HG02623 (cell line): Measurements from ENCODE around the gene SH3GL1.

Experiments used
- ATAC-seq: cut with Tn5 transposase; IDR thresholded peaks from one replicate; pipeline ENCODE4 v1.9.1; 2021; ENCODE audit warnings: moderate library complexity; ENCODE audit not compliant: unreplicated experiment

Gene SH3GL1, protein sequence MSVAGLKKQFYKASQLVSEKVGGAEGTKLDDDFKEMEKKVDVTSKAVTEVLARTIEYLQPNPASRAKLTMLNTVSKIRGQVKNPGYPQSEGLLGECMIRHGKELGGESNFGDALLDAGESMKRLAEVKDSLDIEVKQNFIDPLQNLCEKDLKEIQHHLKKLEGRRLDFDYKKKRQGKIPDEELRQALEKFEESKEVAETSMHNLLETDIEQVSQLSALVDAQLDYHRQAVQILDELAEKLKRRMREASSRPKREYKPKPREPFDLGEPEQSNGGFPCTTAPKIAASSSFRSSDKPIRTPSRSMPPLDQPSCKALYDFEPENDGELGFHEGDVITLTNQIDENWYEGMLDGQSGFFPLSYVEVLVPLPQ

DNA sequence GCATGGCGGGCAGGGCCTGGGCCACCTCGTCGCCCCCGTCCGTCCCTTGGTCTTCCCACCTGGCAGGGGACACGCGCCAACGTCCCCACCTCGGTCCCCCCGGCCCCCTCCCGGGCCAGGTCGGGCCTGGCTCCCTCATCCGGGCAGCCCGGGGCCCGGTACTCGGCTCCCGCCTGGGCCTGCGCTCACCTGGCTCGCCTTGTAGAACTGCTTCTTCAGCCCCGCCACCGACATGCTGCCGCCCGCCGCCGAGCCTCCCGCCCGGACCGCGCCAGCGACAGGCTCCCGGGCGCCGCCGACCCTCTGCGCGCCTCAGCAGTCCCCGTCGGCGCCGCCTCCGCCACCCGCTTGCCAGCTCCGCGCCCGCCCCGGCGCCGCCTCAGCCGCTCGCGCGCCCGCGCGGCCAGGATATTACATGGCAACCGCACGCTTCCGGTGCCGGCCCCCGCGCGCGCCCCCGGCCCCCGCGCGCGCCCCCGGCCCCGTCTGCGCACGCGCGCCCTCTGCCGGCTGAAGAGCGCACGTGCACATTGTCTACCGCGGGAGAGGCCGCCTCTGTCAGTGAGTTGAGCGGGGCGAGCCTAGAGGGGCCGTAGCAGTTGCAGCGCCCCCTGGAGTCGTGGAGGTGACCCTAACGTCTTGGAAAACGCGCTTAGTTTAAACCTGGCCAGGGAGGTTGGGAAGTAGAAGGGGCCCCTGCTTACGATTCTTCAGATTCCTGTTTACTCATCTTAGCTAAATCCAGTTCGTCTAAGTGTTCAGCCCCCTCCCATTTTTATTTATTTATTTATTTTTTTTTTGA is at the start of gene SH3GL1:
Gene SH3GL1 (minus strand): TSS at position 413 of the 802 bp plus-strand sequence. CDS start 179 bp downstream, at position 234.
- peak; percentile 60 for ATAC-seq

DNA sequence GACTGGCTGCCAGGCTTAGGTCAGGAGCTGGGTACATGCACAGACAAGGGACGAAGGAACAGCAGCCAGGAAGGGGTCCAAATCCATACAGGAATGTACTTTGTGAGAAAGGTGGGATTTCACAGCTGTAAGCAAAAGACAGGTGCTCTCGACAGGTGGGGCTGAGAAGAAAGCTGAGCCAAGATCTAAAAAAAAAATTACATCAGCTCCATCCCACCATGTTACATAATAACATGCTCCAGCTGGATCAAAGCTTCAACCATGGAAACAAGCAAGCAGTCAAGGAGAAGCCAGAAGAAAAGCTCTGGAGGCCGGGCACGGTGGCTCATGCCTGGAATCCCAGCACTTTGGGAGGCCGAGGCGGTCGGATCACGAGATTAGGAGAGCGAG is 49.3 kb upstream of the SH3GL1 start:
- no peak for ATAC-seq

DNA sequence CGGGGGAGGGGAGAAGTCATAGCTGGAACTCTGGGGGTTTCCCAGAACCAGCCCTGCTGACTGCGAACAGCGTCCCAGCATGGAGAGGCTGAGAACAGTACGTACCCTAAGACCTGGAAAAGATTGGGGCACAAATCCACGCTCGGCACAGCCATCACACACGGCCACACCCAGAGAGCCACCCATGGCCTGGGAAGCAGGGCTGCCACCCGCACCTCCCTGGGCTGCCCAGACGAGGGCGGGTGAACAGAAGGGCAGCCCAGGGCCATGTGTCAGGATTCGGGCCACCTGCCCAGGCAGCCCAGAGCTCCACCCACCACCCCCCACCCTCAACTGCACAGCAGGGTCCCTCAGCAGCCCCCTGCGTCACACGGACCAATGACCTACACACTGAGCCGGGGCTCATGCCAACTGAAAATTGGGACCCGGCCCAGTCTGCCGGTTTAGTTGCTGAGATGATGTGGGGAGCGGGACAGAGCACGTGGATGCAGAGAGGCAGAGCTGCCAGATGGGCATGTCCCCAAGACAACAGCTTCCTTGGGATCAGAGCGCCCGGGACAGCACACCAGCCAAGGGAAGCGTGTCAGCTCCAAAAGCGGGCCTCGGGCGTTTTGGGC is 48.8 kb upstream of the SH3GL1 start:
- no peak for ATAC-seq

DNA sequence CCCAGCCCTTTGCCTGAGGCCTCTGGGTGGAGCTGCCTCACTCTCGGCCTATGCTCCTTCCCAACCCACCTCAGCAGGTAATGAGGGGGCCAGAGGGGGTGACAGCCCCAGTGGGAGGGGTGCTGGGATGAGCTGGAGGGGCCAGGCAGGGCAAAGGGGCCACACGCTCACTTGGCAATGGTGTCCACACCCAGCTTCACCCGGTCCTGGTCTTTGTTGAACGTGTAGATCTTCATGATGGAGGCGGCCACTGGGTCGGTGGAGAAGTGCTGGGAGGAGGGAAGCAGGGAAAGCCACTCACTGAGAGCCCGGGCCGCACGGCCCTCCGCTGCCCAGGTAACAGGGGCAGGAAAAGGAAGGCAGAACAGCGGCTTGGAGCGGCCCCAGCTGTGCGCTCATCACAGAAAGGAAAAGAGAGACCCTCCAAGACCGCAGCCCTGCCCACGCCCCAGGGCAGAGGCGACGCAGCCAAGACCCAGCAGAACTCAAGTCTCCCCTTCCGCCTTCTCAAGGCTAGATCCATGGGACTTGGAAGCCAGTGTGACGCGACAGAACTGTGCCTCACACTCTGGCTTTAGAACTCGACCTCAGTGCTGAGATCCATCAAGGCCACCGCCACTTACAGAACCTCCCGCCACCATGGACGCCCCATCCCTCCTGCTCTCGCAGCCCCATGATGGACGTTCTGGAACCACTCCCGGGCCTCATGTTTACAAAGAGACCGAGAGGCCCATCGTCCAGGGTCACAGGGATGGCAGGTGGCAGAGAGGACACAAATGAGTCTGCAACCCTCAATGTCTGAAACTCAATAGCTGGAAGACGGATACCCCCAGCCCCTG is 48.0 kb upstream of the SH3GL1 start:
- no peak for ATAC-seq

DNA sequence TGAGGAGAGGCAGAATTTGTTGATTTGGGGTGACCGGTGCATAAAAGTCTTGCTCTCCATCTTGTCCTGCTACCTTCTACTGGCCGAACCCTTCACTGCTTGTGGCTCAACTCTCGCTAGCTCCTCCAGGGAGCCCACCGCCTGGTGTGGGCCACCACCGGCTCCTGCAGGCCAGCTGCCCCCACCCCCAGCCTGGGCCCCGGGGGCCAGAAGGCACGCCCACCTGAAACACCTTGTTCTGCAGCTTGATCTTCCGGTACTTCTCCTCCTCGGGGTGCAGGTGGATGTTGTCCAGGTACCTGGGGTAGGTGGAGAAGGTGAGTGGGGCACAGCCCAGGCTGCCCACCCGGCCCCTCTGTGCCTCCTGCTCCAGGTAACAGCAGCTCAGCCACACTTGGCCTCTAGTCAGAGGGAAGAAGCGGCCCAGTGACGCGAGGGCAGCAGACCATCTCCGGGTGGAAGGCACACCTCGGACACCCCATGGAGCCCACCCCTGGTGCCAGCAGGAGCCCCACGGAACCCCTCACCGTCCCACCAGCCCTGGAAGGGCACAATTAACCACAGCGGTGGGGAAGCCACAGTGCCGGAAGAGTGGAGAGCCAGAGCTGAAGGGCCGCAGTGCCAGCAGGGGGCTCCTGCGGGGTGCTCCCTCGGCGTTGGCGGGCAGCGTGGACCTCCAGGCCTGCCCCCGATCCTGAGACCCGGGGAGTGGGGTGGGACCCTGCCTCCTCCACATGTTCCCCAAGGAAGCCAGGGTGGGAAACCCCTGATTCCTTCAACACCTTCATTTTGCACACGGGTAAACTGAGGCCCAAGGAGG is 47.2 kb upstream of the SH3GL1 start:
- no peak for ATAC-seq

DNA sequence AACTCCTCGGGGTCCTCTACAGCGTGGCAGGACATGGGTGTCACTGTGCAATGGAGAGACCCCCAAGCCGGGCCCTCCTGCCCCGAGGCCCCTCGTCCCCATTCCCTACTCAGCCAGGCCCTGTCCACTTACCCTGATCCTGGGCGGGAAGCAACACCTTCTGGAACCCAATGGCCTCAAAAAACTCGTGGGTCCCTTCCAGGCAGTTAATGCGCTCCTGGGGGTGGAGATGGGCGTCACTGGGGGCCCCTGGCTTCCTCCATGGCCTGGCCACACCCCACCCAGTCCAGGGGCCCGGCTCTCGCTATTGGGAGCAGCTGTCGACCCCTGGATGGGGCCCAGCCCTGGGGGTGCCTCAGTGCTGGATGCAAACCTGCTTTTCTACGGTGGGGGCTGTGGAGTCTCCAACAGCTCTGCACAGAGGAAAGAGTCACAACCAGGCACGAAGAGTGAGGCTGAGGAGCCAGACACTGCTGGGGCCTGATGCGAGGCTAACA is 46.4 kb upstream of the SH3GL1 start:
- ATAC-seq: no peak

DNA sequence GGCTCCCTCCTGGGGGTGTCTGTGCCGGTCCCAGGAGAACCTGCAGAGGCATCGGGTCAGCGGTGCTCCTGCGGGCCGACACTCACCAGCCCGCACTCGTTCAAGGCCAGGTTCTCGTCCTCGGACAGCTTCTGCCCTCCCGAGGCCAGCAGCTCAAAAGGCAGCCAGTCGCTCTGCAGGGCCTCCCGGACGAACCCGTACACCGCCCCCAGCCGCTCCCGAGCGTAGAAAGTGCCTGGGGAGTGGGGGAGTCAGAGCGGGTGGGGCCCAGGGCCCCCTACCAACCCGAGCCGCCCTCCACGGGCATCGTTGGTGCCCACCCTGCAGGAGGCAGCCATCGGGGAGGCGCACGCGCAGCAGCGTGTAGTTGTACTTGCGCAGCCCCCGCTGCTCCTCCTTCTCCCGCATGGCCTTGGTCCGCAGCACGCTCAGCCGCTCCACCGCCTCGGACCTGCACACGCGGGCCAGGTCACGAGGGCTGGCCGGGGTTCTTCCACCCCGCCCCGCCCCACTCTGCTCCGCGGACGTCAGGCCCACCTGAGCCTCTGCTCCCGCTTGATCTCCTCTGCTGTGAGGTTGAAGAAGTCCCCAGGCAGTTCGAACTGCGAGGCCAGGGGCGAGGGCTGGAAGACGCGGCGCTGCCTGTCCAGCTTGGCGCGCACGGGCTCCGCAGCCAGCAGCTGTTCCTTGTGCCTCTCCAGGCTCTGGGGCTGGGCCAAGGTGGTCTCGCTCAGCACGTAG is 45.8 kb upstream of the SH3GL1 start:
- no peak for ATAC-seq

DNA sequence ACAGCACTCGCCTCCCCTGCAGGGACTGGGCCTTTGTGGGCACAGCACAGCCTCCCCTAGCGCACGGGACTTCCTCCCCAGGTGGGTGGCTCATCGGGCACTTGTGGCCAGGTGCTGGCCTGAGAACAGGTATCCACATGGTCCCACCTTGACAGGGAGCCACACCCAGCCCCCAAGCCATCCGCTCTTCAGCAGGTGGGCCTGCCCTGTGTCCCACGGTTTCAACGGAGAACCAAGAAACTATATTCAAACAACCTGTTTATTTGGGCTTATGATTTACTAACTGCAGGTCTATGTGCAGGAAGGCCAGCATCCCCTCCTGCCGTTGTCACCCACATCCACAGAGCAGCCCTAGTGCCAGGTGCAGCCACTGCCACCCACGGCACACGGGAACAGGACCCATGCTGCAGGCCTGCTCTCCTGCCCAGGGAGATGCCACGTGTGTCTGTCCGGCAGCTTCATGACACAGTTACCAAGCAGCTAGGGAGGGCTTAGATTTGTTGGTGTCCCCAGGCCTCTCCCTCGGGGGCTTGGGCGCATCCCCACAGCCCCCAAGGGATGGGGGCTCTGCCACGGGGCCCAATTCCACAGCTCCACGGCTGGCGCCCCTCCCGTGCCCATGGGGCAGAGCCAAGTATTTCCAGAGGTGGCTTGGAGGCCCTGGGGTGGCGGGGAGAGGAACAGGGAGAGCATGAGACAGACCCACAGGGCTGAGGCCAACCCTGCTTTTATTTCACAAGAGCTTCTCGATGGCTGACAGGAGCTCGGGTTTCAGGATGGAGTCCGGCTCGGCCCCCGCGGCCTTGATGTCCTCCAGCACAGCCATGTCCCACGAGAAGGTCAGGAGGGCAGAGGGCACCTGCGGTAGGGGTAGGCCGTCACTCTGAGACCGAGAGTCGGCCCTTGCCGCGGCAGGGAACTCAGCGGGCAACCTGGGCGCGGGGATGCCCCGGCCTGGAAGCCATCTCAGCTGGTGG is 44.7 kb upstream of the SH3GL1 start:
- ATAC-seq: no peak

DNA sequence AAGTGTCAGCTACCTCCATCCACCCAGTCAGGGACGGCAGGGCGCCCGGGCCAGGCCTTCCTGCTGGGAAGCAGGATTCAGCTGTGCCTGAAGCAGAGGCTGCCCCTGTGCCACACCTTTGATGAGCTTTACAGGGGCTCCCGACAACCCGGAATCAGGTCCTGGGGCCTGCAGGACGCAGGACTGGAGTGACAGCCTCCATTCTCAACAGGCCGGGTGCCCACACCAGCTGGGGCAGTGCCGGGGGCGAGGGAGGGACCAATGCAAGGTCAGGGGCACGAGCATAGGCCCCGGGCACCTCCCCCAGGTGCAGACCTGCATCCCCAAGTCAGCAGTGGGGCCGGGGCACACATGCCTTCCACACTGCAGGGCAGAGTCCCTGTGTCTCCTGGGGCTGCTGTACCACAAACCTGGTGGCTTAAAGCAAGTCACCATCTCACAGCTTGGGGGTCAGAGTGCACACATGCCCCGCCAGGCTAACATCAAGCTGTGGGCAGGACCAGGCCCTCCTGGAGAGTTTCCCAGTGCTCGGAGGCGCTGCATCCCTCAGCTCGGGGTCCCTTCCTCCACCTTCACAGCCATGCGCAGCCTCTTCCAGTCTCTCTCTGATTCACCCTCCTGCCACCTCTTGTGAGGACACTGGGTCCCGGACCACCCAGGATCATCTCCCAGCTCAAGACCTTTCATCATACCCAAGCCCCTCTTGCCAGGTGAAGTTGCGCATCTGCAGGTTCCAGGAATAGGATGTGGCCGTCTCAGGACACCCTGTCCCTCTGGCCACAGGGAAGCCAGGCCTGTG is 43.8 kb upstream of the SH3GL1 start:
- ATAC-seq: no peak

DNA sequence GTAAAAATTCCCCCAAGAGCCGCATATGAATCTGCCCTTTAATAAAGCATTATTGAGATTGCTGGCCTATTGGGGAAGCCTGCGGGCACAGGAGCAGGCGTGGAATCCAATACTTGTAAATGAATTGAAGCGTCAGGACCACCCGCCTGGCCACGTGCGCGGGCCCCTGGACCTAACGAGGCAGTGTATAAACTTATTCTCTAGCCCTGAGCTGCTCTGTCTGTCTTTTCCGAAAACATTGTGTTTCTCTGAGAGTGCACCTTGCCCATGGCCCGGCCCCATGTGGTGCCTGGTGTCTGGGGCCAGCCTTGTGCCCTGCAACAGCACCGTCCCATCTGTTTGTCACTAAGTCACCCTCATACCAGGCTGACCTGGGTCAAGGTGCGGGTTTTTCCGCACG is 42.8 kb upstream of the SH3GL1 start:
- no peak for ATAC-seq

DNA sequence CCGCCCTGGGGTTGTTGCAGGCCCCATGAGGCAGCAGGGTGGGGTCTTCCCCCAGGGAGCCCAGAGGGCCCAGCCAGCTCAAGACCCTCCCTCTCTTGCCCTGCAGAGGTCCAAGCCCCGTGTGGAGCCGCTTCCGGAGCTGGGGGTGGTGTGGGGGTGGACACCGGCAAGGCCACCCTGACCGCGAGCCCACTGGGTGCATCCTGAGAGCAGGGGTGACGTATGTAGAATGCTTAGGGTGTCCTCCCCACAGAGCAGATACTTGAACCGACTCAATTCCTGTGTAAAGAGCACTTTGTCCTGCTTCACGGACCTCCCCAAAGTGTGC is 42.4 kb upstream of the SH3GL1 start:
- no peak for ATAC-seq

DNA sequence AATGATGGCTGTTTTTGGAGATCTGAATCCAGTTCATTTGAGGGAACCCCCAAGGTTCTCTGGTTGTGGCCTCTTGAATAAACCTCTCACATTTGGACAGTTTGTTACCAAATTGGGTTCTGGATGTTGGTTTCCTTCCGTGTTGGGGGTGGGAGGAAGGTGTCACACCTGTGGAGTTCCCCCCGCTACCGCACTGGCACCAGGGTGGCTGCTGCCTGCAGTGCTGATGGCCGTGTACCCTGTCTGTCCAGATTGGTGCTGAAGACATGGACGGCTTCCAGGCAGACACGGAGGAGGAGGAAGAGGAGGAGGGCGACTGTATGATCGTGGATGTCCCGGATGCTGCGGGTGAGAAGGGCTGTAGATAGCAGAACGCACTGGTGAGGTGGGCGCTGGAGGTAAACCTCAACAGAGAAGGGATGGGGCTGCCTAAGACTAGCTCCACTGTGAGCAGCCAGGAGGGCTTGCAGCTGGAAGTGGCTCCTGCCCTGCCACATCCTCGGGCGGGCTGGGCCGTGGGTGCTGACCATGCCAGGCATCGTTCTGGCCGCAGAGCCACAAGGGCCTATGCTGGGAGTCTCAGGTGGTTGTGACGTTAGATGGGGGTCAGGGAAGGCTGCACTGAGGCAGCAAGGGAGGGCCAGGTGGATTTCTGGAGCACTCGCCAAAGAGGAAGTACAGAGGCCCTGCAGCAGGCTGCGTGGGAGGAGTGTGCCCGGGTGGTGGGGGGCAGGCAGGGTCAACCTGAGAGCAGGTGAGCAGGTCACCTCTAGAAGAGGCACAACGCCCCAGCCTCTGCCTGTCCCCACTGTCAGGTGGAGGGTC is 41.9 kb upstream of the SH3GL1 start:
- ATAC-seq: no peak

DNA sequence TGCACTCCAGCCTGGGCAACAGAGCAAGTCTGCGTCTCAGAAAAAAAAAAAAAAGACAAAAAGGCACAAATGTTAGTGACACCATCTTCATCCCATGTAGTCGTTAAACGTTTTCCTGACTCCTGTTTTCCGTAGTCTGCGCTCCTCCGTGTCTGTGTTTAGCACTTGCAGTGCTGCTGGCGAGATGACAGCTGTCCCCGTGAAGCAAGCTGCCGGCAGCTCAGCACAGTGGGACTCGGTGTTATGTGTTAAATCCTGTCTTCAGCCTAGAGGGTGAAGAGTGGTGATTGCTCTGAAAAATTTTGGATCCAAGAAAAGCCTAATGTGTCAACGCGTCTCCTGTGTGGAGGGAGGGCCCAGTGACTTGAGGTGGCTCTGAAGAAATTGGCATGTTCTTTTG is 38.9 kb upstream of the SH3GL1 start:
- no peak for ATAC-seq

DNA sequence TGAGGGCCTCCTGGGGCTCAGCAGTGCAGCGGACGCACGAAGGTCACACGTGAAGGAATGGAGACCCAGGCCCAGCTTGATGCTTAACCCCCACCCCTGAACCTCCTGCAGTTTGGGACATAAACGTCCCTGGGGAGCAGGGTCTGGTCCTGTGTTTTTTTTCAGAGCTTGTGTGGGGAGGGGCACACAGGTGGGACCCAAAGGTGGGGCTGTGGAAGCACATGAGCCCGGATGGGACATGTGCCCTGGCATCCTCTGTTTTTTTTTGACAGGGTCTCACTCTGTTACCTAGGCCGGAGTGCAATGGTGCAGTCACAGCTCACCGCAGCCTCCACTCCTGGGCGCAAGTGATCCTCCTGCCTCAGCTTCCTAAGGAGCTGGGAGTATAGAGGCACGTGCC is 36.8 kb upstream of the SH3GL1 start:
- no peak for ATAC-seq

DNA sequence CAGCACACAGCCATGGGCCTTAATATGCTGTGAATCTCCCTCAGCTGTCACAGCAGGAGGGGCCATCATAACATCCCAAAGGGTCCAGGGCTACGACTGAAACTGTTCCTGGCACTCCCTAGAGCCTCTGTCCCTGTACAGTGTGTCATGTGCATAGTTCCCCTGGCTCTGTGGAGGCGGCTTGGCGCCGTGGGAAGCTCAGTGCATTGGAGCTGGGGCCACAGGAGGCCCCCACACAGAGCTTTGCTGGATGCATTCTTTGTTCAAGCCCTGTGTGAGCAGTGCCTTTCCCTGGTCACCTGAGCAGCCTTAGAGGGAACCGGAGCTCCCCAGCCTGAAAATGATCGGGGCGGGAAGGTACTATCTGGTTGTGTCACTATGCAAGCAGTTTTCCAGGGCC is 35.9 kb upstream of the SH3GL1 start:
- no peak for ATAC-seq

DNA sequence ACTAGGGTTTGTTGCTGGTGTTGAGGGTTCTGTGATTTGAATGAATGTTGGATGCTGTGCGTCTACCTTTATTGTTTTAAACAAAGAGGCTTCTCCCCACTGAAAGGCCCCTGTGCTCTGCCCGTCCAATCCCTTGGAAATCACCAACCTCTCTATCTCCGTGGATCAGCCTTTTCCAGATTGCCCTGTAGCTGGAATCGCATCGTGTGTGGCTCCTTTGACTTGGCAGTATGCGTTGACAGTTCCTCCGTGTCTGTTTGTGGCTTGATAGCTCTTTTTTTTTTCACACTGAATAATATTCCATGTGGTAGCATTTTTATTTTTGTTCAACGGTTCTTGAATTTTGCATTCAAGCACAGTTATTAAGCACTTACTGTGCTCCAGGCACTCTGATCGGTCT is 34.0 kb upstream of the SH3GL1 start:
- ATAC-seq: no peak
